ENCODE data around the gene SETD7. TPM values are rescaled to one million over a fixed set of nuclear protein-coding genes. Genes with fewer than 3 reads are reported as not detected.

SETD7 gene
- total RNA-seq, 1 experiment from 2014 or later, result 29.6 TPM

DNA sequence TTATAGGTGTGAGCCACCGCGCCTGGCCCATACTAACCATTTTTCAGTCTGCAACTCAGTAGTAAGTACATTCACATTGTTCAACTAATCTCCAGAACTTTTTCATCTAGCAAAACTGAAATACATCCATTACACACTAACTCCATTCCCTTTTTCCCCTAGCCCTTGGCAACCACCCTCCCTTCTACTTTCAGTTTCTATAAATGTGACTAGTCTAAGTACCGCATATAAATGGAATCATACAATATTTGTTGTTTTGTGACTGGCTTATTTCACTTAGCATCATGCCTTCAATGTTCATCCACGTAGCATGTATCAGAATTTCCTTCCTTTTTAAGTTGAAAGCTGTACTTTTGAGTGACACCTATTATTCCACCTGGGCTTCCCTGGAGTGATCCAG is 44.6 kb upstream of the SETD7 start:
- ChIA-PET CTCF (interaction anchor here (0.7 kb wide), 1 partner anchor 495 kb away, joined by 9 read pairs; no protein-coding TSS in a partner anchor), POLR2A (ENCODE audit: unreplicated experiment) (no interaction called here)
- DNase-seq (no peak), ATAC-seq (no peak)
- no peaks in the 10 kb centered on the region for H3K9me2 ChIP-seq (replicated peaks; ENCODE audit: low read length)
- H4K20me1 ChIP-seq (ENCODE audit: low read length), result no peaks in the 10 kb centered on the region
- no peaks in the 10 kb centered on the region for H3K9me3 ChIP-seq (ENCODE audit: low read length)
- no peaks in the 10 kb centered on the region for H3F3A ChIP-seq (ENCODE audit: low read length, unreplicated experiment)
- peaks cover 42% of the 10 kb centered on the region for H3K4me1 ChIP-seq (ENCODE audit: insufficient read depth, low read length)
- no peaks in the 10 kb centered on the region for H3K79me2 ChIP-seq (ENCODE audit: low read length)
- H3K4me3 ChIP-seq (ENCODE audit: low read length), result no peak overlapping the region
- H3K27me3 ChIP-seq (ENCODE audit: low read length), result no peaks in the 10 kb centered on the region
- no TSS peak for BruUV-seq (replicated peaks)
- intact Hi-C loops (cut with micrococcal nuclease), result no loop called here
- no peaks in the 10 kb centered on the region for H3K36me3 ChIP-seq (ENCODE audit: low read depth, low read length)
- peak overlapping the region; percentile 48 for H3K27ac ChIP-seq (ENCODE audit: low read length)
- no peak overlapping the region; the same call in 1 of the 2 replicates for H3K4me2 ChIP-seq (ENCODE audit: low read length)
- H3K9ac ChIP-seq (ENCODE audit: low read length), result no peak overlapping the region
- no peak overlapping the region for H2AFZ ChIP-seq (ENCODE audit: low read length)
- TF ChIP-seq, protein P1, sequence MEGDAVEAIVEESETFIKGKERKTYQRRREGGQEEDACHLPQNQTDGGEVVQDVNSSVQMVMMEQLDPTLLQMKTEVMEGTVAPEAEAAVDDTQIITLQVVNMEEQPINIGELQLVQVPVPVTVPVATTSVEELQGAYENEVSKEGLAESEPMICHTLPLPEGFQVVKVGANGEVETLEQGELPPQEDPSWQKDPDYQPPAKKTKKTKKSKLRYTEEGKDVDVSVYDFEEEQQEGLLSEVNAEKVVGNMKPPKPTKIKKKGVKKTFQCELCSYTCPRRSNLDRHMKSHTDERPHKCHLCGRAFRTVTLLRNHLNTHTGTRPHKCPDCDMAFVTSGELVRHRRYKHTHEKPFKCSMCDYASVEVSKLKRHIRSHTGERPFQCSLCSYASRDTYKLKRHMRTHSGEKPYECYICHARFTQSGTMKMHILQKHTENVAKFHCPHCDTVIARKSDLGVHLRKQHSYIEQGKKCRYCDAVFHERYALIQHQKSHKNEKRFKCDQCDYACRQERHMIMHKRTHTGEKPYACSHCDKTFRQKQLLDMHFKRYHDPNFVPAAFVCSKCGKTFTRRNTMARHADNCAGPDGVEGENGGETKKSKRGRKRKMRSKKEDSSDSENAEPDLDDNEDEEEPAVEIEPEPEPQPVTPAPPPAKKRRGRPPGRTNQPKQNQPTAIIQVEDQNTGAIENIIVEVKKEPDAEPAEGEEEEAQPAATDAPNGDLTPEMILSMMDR (conservative IDR thresholded peaks at IDR 0.05; ENCODE audit: low read depth, low read length), result no peak
- TF ChIP-seq EZH2 (IDR thresholded peaks at IDR 0.05; ENCODE audit: low read length, unreplicated experiment) (no peak), EZH2phosphoT487 (IDR thresholded peaks at IDR 0.05; ENCODE audit: borderline replicate concordance, low read length) (no peak)

DNA sequence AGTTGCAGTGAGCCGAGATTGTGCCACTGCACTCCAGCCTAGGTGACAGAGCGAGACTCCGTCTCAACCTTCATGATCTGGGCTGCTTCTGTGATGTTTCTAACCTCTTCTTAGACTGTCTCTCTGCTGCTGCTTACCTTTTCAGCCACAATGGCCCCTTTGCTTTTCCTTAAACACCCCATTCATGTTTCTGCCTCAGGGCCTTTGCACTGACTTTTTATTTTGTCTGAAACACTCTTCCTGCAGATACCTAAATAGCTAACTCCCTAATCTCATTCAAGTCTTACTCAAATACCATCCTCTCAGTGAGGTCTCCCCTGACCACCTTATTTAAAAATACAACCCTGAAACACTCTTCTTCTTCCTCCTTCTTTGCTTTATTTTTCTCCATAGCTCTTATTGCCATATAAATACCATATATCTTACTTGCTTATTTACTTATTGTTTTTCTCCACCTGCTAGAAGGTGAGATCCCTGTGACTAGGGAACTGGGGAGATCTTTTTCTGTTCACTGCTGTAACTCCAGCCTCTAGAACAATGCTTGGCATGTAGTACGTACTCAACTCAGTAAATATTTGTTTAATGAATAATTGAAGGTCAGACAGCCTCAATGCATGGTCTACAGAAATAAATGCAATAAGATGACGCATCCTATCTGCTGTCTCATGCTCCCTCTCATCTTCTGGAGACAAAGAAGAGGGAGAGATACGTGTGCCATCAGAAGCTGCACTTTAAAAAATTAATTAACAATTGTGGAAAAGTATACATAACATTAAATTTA is 43.8 kb upstream of the SETD7 start:
- H3K4me1 ChIP-seq (ENCODE audit: insufficient read depth, low read length), result peaks cover 49% of the 10 kb centered on the region
- no peaks in the 10 kb centered on the region for H4K20me1 ChIP-seq (ENCODE audit: low read length)
- no TSS peak for BruUV-seq (replicated peaks)
- H3K79me2 ChIP-seq (ENCODE audit: low read length), result no peaks in the 10 kb centered on the region
- DNase-seq, result peak; percentile 88
- H3K9me2 ChIP-seq (replicated peaks; ENCODE audit: low read length), result no peaks in the 10 kb centered on the region
- H2AFZ ChIP-seq (ENCODE audit: low read length), result no peak overlapping the region
- peak overlapping the region; percentile 81 for H3K27ac ChIP-seq (ENCODE audit: low read length)
- H3K36me3 ChIP-seq (ENCODE audit: low read depth, low read length), result no peaks in the 10 kb centered on the region
- peak overlapping the region; percentile 60 for H3K4me2 ChIP-seq (ENCODE audit: low read length)
- H3F3A ChIP-seq (ENCODE audit: low read length, unreplicated experiment), result no peaks in the 10 kb centered on the region
- ChIA-PET CTCF (interaction anchor here (0.7 kb wide), 1 partner anchor 496 kb away, joined by 9 read pairs; no protein-coding TSS in a partner anchor), POLR2A (ENCODE audit: unreplicated experiment) (no interaction called here)
- 0 out of 2 replicates have a peak overlapping the region, but pooled peaks have one; percentile 15 for H3K4me3 ChIP-seq (ENCODE audit: low read length)
- TF ChIP-seq EZH2phosphoT487 (IDR thresholded peaks at IDR 0.05; ENCODE audit: borderline replicate concordance, low read length) (no peak), EZH2 (IDR thresholded peaks at IDR 0.05; ENCODE audit: low read length, unreplicated experiment) (no peak)
- TF ChIP-seq, protein P1 (conservative IDR thresholded peaks at IDR 0.05; ENCODE audit: low read depth, low read length), result no peak
- H3K9ac ChIP-seq (ENCODE audit: low read length), result peak overlapping the region; percentile 11; the same call in 1 of the 2 replicates
- peak; percentile 82 for ATAC-seq
- no peaks in the 10 kb centered on the region for H3K9me3 ChIP-seq (ENCODE audit: low read length)
- no peaks in the 10 kb centered on the region for H3K27me3 ChIP-seq (ENCODE audit: low read length)
- intact Hi-C loops (cut with micrococcal nuclease), result no loop called here

GRCh38 chr4:139599076-139599475 is 43.1 kb upstream of the SETD7 start:
- Histone ChIP-seq H3K9me3 (ENCODE audit: low read length) (no peaks in the 10 kb centered on the region), H3K9ac (ENCODE audit: low read length) (no peak overlapping the region), H3F3A (ENCODE audit: low read length, unreplicated experiment) (no peaks in the 10 kb centered on the region), H2AFZ (ENCODE audit: low read length) (no peak overlapping the region), H3K27me3 (ENCODE audit: low read length) (no peaks in the 10 kb centered on the region), H4K20me1 (ENCODE audit: low read length) (no peaks in the 10 kb centered on the region), H3K4me3 (ENCODE audit: low read length) (no peak overlapping the region), H3K36me3 (ENCODE audit: low read depth, low read length) (no peaks in the 10 kb centered on the region), H3K4me1 (ENCODE audit: insufficient read depth, low read length) (peaks cover 54% of the 10 kb centered on the region), H3K27ac (ENCODE audit: low read length) (peak overlapping the region; percentile 81), H3K79me2 (ENCODE audit: low read length) (no peaks in the 10 kb centered on the region), H3K9me2 (replicated peaks; ENCODE audit: low read length) (no peaks in the 10 kb centered on the region), H3K4me2 (ENCODE audit: low read length) (no peak overlapping the region)
- TF ChIP-seq EZH2 (IDR thresholded peaks at IDR 0.05; ENCODE audit: low read length, unreplicated experiment) (no peak), EZH2phosphoT487 (IDR thresholded peaks at IDR 0.05; ENCODE audit: borderline replicate concordance, low read length) (no peak)
- TF ChIP-seq, protein P1 (conservative IDR thresholded peaks at IDR 0.05; ENCODE audit: low read depth, low read length), result no peak
- DNase-seq, result peak; percentile 35
- ATAC-seq, result no peak
- intact Hi-C loops (cut with micrococcal nuclease), result no loop called here
- ChIA-PET CTCF (no interaction called here), POLR2A (ENCODE audit: unreplicated experiment) (interaction anchor here (0.6 kb wide), 1 partner anchor 39 kb away, joined by 3 read pairs; no protein-coding TSS in a partner anchor)
- no TSS peak for BruUV-seq (replicated peaks)

Measured in PC-3 (cell line).